Astrocyte (in vitro differentiated cells and primary cell): ENCODE results near the gene TTC12. TPM values are rescaled to one million over a fixed set of nuclear protein-coding genes. Genes with fewer than 3 reads are reported as not detected.

Source experiments
- DNase-seq: peaks from one replicate; pipeline ENCODE4 v3.0.0-alpha.2; 2010; ENCODE audit warnings: low read depth
- FAIRE-seq: peaks from 2 replicates; lab custom pipeline; 2011; peaks lifted over from hg19 to GRCh38; lab: Jason Lieb, UNC
- H2AFZ ChIP-seq: 2 replicates; pipeline ENCODE4 v1.6.0; 2012; ENCODE audit warnings: low read depth, low read length, inconsistent platforms
- H3K27ac ChIP-seq: 2 replicates; pipeline ENCODE4 v1.5.1; 2011; ENCODE audit warnings: low read depth, low read length, inconsistent platforms
- H3K27me3 ChIP-seq: 2 replicates; pipeline ENCODE4 v1.6.0; 2011; ENCODE audit warnings: low read length, inconsistent platforms; ENCODE audit not compliant: insufficient read depth
- H3K36me3 ChIP-seq: 2 replicates; pipeline ENCODE4 v1.5.1; 2011; ENCODE audit warnings: low read length, inconsistent platforms; ENCODE audit not compliant: insufficient read depth
- H3K4me1 ChIP-seq: 2 replicates; pipeline ENCODE4 v1.5.1; 2011; ENCODE audit warnings: low read length, inconsistent platforms; ENCODE audit not compliant: insufficient read depth
- H3K4me2 ChIP-seq: 2 replicates; pipeline ENCODE4 v1.6.0; 2012; ENCODE audit warnings: low read length, inconsistent platforms
- H3K4me3 ChIP-seq: 2 replicates; pipeline ENCODE4 v1.5.1; 2011; ENCODE audit warnings: low read depth, mild to moderate bottlenecking, low read length, inconsistent platforms; ENCODE audit not compliant: insufficient read depth
- H3K79me2 ChIP-seq: 2 replicates; pipeline ENCODE4 v1.6.0; 2012; ENCODE audit warnings: mild to moderate bottlenecking, low read length, inconsistent platforms; ENCODE audit not compliant: insufficient read depth
- H3K9ac ChIP-seq: 2 replicates; pipeline ENCODE4 v1.6.0; 2012; ENCODE audit warnings: mild to moderate bottlenecking, low read length, inconsistent platforms
- H3K9me3 ChIP-seq: 2 replicates; pipeline ENCODE4 v1.5.1; 2012; ENCODE audit warnings: low read depth, mild to moderate bottlenecking, low read length, inconsistent platforms; ENCODE audit not compliant: insufficient read depth
- H4K20me1 ChIP-seq: 2 replicates; pipeline ENCODE4 v1.6.0; 2012; ENCODE audit warnings: low read length, inconsistent platforms; ENCODE audit not compliant: insufficient read depth
- H3K27ac Mint-ChIP-seq: one replicate; pipeline ENCODE4 v1.8.0; 2021; ENCODE audit warnings: mild to moderate bottlenecking, mixed read lengths; ENCODE audit not compliant: unreplicated experiment
- H3K27me3 Mint-ChIP-seq: one replicate; pipeline ENCODE4 v1.8.0; 2021; ENCODE audit warnings: low read depth, mixed read lengths; ENCODE audit not compliant: unreplicated experiment
- H3K36me3 Mint-ChIP-seq: one replicate; pipeline ENCODE4 v1.8.0; 2021; ENCODE audit warnings: low read depth, mixed read lengths; ENCODE audit not compliant: unreplicated experiment
- H3K4me1 Mint-ChIP-seq: one replicate; pipeline ENCODE4 v1.8.0; 2021; ENCODE audit warnings: low read depth, mixed read lengths; ENCODE audit not compliant: unreplicated experiment
- H3K4me3 Mint-ChIP-seq: one replicate; pipeline ENCODE4 v1.8.0; 2021; ENCODE audit warnings: mild to moderate bottlenecking, moderate library complexity, mixed read lengths; ENCODE audit not compliant: unreplicated experiment
- H3K9me3 Mint-ChIP-seq: one replicate; pipeline ENCODE4 v1.8.0; 2021; ENCODE audit warnings: mild to moderate bottlenecking, mixed read lengths; ENCODE audit not compliant: unreplicated experiment
- CTCF ChIP-seq: IDR thresholded peaks from 2 replicates; pipeline ENCODE4 v1.5.1; 2011; ENCODE audit warnings: low read depth, mild to moderate bottlenecking, inconsistent platforms, low read length, moderate library complexity; ENCODE audit not compliant: insufficient read depth
- EZH2 ChIP-seq: IDR thresholded peaks from 2 replicates; pipeline ENCODE4 v1.6.1; 2012; ENCODE audit warnings: mild to moderate bottlenecking, low read length, inconsistent platforms; ENCODE audit not compliant: insufficient read depth
- total RNA-seq: library from RNA; stranded (reverse); gene quantifications from 2 replicates; pipeline ENCODE4 v1.2.1, GENCODE V29; 2021

Gene TTC12
- total RNA-seq, 1 donor from 2014 or later = 9.4 TPM

- Histone ChIP-seq H3K9ac (no peak overlapping the region), H3K4me2 (no peak overlapping the region), H2AFZ (no peak overlapping the region), H3K27me3 (peaks cover 13% of the 10 kb centered on the region), H3K36me3 (no peaks in the 10 kb centered on the region), H3K4me3 (no peak overlapping the region), H3K4me1 (no peaks in the 10 kb centered on the region), H3K9me3 (no peaks in the 10 kb centered on the region), H3K27ac (no peak overlapping the region), H3K79me2 (no peaks in the 10 kb centered on the region), H4K20me1 (no peaks in the 10 kb centered on the region)
- Mint-ChIP-seq H3K27ac (no peak overlapping the region), H3K4me3 (no peak overlapping the region), H3K4me1 (no peaks in the 10 kb centered on the region), H3K36me3 (no peaks in the 10 kb centered on the region), H3K27me3 (peaks cover 42% of the 10 kb centered on the region), H3K9me3 (no peaks in the 10 kb centered on the region)
- no peak for TF ChIP-seq EZH2
- no peak for TF ChIP-seq CTCF
- DNase-seq (no peak), FAIRE-seq (no peak)
Measured at GRCh38 chr11:113395782-113396336, 81.5 kb downstream of the TTC12 start.

- Histone ChIP-seq H4K20me1 (no peaks in the 10 kb centered on the region), H3K4me2 (no peak overlapping the region), H3K9me3 (no peaks in the 10 kb centered on the region), H3K4me1 (no peaks in the 10 kb centered on the region), H3K4me3 (no peak overlapping the region), H3K36me3 (no peaks in the 10 kb centered on the region), H3K27me3 (peaks cover 13% of the 10 kb centered on the region), H3K27ac (no peak overlapping the region), H3K9ac (no peak overlapping the region), H2AFZ (no peak overlapping the region), H3K79me2 (no peaks in the 10 kb centered on the region)
- Mint-ChIP-seq H3K4me3 (peak overlapping the region; percentile 14), H3K36me3 (no peaks in the 10 kb centered on the region), H3K9me3 (no peaks in the 10 kb centered on the region), H3K27ac (no peak overlapping the region), H3K4me1 (no peaks in the 10 kb centered on the region), H3K27me3 (peaks cover 51% of the 10 kb centered on the region)
- TF ChIP-seq EZH2 = no peak
- no peak for TF ChIP-seq CTCF
- no peak for FAIRE-seq
- no peak for DNase-seq
Measured at GRCh38 chr11:113396690-113397089, 82.3 kb downstream of the TTC12 start.

GRCh38 chr11:113397212-113397611 lies 82.8 kb downstream of the TTC12 start:
- Mint-ChIP-seq H3K9me3 (no peaks in the 10 kb centered on the region), H3K27me3 (peaks cover 56% of the 10 kb centered on the region), H3K4me3 (no peak overlapping the region), H3K36me3 (no peaks in the 10 kb centered on the region), H3K27ac (peak overlapping the region; percentile 7), H3K4me1 (no peaks in the 10 kb centered on the region)
- Histone ChIP-seq H3K9ac (no peak overlapping the region), H3K4me1 (no peaks in the 10 kb centered on the region), H3K4me3 (no peak overlapping the region), H2AFZ (no peak overlapping the region), H4K20me1 (no peaks in the 10 kb centered on the region), H3K36me3 (no peaks in the 10 kb centered on the region), H3K9me3 (no peaks in the 10 kb centered on the region), H3K4me2 (no peak overlapping the region), H3K79me2 (no peaks in the 10 kb centered on the region), H3K27ac (no peak overlapping the region), H3K27me3 (peaks cover 10% of the 10 kb centered on the region)
- TF ChIP-seq EZH2 = no peak
- no peak for TF ChIP-seq CTCF
- DNase-seq = no peak
- FAIRE-seq = no peak
